GM18868 (cell line): Measurements from ENCODE around the gene CHRND.

ENCODE experiments used
- ATAC-seq: cut with Tn5 transposase; IDR thresholded peaks from one replicate; pipeline ENCODE4 v1.9.1; 2021; ENCODE audit warnings: mild to moderate bottlenecking, moderate library complexity; ENCODE audit not compliant: unreplicated experiment

Gene CHRND

DNA sequence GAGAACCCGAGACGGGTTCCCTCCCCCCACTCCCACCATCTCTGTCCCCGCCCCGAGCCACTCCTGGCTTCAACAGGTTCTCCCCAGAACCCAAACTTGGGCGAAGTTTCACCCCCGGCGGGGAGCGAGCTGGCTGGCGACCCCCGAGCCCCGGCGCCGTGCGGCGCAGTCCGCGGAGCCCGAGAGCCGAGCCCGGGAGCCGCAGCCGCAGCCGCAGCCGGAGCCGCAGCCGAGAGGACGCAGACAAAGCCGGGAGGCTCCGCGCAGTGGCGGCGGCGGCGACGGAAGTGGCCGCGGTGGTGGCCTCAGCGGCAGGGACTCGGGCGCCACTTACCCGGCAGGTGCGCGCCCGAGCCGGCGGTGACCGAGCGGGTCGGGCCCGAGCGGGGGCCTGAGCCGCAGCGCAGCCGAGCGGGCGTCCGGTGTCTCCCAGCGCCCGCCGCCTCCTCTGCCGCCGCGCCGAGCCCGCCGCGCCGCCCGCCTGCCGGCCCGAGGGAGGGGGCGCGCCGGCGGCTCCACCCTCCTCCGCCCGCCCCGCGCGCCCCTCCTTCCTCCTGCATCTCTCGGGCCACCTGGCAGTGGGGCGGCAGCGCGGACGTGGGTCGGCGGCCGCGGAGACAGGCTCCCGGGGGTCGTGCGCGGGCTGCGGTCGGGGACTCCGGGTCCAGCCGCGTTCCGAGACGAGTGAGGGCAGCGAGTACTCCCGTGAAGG is 38.4 kb upstream of the CHRND start, which contains the start of gene ECEL1:
Gene ECEL1 (minus strand): TSS at position 450 of the 712 bp plus-strand sequence. CDS start 1,181 bp downstream, outside the sequence.
- no peak for ATAC-seq

DNA sequence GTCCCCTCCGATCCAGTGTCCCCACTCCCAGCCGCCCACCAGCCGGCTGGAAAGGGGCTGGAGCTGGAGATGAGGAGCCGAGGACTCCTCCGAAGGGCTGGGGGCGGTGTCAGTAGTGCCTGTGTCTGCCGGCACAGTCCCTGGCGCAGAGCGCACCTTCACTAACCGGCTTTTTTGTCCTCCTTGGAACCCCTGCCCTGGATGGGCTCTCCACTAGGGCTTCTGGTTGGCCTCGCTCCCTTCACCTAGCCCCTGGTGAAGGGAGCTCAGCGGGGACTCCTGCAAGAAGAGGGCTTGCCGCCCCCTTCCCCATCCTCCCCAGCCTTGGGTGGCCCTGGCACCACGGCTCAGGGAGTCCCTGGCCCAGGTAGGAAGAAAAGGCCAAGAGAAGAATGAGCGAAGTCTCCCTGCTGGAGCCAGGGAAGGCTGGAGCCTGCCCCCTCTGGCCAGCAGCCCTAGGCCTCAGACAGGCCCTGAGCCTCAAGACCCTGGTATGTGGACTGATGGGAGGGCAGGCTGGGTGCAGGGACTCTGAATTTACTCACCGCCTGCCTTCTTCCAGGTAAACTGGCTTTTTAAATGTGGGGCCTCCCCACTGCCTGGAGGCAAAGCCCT is 37.8 kb upstream of the CHRND start:
- ATAC-seq = no peak

DNA sequence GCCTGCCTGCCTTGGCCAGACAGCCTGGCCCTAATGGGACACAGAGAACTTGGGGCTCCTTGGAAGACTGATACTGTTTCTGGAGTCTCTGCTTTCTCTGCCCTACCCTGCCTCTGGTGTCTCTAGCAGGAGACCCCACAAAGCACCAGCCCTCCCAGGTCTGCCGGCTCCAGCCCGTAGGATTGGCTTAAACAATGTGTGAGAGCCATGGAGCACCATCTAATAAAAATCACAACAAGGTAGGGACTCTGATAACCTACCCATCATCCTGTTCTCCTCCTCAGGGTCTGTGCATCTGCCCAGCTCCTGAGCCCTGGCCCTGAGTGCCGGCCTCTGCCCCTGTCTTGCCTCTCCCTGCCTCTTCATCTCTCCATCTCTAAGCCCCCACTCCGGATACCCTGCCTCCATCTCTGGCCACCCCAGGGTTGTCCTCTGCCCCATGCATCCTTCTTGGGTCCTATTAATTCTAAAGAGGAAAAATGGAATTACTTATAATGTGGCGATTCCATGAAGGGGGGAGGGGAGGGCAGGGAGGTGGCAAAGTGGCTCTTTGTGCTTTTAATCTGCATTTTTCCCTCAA is 37.1 kb upstream of the CHRND start:
- no peak for ATAC-seq

DNA sequence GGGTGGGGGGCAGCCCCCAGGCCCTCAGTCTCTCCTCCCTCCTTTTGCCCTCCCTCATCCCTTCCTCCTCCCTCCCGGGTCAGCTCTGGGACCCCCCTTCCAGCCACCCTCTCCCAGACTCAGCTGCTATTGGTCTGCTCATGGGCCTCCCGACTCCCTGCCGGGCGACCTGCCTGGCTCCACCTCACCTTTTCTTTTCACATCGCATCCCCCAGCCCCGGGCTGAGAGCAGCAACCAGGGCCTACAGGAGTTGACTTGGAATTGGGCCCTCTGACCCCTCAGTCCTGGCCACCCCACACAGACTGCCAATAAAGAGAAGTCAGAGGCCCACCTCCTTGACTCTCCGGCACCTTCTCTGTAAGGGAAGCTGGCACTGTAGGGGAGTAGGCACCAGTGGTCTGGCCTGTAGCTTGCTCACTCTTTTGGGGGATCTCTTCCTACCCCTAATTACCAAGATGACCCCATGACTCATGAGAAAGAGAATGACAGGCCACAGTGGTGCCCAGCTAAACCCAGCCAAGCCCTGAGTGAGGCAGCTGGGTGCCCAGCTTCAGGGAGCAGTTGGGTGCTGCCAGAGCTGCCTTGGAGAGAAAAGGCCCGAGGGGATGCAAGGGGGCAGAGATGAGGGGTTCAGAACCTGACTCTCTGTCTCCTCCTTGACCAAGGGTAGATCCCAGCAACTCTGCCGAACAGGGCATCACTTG is 36.3 kb upstream of the CHRND start:
- ATAC-seq = no peak

DNA sequence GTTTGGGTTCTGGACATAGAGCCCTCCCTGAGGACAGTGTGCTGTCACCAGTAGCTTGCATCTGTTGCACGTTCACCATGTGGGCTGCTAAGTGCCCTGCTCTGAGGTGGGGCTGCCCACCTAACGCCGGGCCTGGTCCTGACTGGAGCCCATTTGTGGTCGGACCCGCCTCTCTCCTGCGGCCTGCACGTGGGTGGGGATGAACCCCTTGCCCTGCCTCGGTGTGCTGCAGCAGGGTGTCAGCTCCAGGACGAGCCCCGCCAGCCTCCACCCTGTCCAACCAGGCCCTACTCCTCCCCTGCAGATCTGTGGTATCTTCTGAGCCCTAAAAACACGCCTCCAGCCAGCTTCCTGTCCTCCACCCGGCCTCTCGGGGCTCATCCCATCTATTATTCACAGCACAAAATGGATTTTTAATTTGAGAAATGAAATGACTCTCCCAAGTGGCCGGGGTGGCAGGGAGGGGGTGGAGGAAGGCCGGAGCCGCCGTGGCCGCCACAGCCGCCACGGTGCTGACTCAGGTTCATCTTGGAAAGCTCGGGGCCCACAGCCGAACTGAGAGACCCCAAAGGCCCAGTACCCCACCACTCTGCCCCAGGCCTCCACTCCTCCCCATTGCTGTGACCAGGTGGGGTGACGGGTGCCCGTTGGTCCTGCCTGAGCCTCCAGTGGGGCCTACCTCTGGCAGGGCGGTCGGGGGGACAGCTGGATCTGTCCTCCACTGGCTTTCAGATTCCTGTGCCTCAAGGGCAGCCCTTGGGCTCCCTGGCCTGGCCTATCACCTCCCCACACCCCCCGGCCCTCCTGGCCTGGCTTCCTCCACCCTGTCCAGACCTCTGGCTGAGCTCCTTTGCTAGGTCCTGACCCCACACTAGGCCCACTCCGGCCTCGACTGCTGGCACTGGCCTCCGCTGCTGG is 35.5 kb upstream of the CHRND start:
- ATAC-seq = no peak

DNA sequence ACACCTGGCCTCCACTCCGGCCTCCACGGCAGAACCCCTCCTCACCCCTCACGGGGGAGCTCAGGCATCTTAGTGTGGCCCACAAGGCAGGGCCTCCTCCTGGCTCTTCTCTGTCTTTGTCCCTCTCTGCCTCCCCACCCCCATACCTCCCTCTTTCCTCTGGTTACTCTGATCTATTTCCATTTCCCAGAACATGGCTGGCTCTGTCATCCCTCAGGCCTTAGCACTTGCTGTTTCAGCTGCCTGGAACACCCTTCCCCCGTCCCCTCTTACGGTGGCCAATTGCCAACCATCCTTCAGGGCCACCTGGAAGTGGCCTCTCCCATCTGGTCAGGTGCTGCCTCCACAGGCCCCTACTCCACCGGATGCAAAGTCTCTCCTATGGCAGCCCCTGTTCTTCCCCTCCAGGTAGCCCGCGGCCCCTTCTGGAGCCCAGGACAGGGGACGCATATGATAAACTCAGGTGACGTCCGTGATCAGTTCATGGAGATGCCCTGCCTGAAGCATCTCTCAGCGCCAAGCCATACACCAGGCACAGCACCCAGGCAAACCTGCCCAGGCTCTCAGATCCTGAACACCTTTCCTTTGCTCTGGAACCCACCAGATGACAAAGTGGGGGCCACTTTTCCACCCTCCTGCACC is 34.7 kb upstream of the CHRND start:
- no peak for ATAC-seq

DNA sequence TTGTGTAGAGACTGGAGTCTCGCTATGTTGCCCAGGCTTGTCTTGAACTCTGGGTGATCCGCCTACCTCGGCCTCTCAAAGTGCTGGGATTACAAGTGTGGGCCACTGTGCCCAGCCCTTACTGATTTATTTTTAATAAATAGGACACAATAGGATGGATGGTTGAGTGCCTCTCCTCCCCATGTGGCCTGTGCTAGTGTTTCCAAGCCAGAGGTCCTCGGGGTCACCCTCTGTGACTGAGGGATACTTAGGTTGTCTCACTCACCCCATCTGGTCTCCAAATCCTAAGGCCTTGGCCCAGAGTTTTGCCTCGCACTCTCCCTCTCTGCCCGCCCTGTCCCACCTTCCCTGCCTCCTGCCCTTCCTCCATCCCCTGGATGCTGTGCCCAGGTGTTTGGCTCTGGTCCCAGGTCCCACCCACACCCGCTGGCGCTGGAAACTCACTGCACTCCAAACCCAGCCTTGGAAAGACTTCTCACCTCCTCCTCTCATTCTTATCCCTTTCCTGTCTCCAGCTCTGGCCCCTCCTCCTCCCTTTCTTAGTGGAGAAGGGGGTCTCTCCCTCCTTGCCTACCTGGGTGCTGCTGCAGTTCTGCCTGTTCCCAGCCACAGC is 33.6 kb upstream of the CHRND start:
- ATAC-seq = no peak

DNA sequence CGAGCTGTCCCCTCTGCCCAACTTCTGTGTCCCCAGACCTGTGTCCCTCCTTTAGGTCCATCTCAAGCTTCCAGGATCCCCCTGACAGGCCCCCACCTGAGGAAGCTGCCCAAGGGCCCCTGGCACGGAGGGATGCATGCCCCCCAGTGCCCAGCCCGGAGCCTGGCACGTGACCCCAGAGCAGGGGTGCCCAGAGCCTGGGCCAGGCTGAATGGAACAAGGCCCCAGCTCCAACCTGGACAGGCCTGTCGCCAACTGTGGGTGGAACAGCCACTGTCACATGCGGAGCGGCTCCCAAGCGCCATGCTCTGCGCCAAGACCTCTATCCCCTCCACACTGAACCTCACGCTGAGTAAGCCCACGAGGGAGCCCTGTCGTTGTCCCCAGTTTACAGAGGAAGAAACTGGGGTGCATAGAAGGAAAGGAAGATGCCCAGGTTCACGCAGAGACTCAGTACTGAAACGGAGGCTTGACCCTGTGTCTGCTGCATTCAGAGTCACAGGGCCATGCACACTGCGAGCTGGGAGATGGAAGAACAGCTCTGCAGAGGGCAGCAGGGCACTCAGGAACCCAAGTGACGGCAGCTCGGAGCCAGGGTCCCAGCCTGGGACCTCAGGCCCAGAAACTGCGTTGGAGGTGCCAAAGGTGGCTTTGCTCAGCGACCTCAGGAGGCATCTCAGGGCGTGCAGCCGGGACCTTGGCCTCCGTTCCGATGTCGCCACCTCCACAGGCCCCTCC is 32.8 kb upstream of the CHRND start:
- ATAC-seq = no peak

DNA sequence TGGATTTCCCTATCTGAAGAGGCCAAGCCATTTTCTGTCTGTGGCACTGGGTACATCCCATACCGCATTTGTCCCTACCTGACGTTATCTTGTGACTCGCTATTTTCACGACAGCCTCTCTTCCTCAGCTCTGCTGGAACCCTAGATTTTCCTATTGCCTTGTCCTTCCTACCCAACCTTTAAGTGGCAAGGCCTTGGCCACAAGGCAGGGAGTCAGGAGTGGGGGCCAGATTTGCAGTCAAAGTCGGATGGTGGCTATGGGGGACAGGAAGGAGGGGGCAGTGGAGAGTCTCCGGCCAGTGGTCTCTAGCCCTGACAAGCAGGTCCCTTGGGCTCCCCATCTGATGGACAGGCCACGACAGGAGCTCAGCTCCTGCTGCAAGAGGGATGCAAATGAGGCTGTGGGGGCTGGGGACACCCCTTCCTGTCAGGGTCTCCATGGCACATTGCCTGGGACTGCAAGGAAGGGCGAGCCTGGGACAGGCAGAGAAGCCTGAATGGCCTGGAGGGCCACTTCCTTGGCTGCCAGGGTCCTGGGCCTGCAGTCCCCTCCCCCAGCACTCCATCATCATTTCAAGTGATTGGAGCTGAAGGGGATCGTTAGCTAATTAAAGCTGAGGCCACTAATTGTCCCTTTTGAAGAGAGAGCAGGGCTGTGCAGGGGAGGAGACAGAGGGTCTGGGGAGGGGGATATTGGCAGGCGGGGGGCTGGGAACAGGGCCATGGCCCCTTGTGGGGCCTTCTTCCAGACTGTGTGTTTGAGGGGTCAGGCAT is 32.1 kb upstream of the CHRND start:
- no peak for ATAC-seq

DNA sequence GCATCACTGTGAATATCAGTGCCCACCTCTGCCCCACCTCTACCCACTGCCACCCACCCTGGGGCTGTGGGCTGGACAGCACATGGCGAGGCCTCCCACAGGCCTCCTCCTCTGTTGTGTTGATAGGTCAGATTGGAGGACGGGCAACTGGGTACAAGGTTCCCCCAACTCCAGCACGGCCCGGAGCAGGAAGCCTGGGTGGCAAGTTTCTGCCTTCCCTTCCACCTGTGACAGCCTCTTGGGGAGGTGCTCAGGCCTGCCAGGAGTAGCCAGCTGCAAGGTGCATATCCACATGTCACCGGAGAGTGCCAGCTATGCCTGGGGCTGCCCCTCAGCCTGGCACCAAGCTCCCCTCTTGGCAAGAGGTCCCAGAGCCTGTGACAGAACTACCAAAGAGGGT is 31.4 kb upstream of the CHRND start:
- ATAC-seq = no peak

DNA sequence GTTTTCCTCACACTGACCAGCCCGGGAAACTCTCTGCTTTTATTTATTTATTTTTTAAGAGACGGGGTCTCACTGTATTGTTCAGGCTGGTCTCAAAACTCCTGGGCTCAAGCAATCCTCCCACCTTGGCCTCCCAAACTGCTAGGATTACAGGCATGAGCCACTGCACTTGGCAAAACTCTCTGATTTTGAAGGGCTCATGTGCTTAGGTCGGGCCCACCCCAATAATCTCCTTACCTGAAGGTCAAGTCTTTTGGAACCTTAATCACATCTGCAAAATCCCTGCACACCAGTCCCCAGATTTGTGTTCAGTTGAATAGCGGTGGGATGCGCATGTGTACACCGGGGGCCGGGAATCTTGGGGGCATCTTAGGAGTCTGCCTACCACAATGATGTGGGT is 30.7 kb upstream of the CHRND start:
- no peak for ATAC-seq

DNA sequence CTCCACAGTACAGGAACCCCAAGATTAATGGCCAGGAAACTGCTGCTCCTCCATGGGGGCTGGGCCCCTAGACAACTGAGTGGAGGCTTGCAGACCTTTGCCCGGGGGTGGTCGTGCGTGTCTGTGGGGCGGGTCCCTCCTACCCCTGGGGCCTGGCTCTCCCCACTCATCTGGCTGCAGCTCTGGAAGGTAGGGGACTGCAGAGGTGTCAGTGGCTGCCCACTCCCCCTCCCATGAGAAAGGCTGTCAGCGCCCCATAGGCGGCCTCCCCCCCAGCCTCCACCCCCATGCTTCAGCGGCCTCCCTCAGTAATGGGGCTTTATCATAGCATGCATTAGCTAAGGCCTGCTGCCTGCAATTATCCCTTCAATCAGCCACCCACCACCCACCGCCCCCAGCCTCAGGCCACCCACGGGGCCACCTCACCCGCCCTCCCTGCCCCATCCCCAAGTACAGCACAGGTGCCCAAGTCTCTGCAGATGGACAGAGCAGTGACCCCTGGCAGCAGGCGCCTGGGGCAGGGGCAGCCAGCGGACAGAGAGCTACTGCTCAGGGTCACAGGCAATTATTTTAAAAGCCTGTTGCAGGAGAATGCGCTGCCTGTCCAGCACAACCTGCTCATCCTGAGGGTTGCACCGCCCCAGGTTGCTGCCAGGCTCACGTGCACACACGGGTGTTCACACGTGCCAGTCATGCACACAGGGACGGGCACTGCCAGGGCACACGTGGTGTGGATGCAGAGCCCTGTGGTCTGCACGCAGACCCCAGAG is 29.3 kb upstream of the CHRND start:
- ATAC-seq = no peak

DNA sequence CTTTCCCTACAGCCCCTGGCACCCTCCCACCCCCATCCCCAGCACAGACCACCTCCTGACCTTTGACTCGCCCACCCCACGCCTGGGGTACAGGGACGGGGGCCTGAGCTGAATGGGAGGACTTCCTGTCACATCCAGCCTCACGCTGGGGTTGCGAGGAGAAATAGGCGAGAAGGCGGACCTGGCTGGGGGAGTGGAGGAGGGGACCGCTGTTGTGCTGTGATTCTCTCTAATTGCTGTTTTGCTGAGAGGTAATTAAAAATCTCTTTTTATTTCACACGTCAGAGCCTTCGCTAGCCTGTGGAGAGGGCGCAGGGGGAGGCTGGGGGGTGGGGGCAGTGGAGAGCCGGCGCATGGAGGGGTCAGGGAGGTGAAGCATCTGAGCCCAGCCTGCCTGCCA is 28.6 kb upstream of the CHRND start:
- ATAC-seq = no peak

DNA sequence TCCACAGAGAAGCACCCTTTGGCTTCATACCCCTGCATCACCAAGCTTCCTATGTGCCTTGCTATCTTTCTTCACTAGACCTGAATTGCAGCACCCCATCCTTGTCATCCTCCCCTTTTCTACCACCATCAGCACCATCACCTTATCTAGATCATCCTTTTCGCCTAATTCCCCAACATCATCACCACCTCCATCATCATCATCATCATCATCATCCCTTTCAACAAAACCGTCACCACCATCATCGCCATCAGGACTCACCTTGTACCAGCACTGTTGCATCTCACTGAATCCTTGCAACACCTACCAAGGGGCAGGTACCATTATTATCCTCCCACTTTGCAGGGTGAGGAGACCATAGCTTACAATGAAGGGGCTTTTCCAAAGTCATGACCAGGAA is 27.5 kb upstream of the CHRND start:
- ATAC-seq = no peak

DNA sequence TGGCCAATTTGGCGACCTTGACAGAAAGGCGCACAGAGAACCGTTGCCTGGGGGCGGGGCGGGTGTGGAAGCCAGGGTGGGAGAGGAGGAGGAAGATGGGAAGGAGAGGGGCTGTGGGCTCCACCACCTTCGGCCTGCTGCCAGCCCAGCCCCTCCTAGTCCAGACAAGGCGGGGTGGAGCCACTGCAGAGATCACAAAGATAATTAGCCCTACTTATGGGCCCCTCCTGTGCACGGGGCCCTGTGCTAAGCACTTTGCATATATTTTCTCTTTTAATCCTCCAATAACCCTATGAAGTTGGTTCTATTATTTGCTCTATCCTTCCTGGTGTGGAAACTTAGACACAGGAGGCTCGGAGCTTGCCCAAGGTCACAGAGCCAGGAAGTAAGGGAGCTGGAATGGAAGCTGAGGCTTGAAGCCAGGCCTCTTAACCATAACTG is 24.6 kb upstream of the CHRND start:
- ATAC-seq = no peak

DNA sequence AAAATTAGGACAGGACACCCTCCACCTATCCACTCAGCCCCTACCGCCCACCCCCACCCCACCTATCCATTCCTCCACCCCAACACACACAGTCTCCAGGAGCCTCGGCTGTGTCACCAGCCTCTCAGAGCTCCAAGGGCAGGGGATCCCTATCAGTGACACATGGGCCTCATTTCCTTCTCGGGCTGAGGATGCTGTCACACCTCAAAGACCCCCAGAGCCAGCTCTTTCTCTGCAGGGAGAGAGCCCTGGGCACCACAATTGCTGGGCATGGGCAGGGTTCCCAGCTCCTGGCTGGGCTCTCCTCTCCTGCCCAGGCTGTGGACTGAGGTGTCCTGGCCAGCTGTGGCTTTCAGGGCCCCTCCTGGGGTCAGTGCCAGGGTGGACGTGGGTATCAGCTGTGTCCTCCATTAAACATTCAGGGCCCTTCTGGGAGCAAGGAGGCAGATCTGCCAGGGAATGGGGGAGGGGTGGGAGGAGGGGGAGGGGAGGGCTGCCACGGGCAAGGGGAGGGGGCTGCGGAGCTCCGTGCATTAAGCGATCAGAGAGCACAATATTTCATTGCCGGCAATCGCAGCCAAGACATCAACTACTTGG is 24.1 kb upstream of the CHRND start:
- ATAC-seq = no peak

DNA sequence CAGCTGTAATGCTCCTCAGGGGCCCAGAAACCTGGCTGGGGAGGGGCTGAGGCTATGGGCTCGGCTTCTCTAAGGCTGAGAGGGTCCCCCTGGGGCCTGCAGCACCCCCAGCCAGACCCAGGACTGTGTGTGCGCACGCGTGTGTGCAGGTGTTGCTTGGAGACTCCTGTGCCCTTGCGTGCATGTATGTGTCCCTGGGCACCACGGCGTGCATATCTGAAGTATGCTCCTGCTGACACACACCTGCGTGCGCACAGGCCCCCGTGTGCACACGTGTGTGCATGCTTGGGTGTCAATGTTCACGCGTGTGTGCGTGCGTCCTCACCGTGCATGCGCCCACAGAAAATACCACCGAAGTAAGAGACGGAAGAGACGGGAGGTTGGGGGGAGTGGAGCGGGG is 23.4 kb upstream of the CHRND start:
- no peak for ATAC-seq
